Choroid plexus epithelial cell (primary cell): ENCODE data around the gene CHRM4.
"Not testable (repeated sequence)": the region's sequence is repeated elsewhere in the genome, so short reads cannot be mapped to it uniquely, and the experiment has no call there.

ENCODE experiments used
- DNase-seq: peaks from one replicate; pipeline ENCODE4 v3.0.0-alpha.2; 2010; ENCODE audit warnings: low read depth
- H3K4me3 ChIP-seq: 2 replicates; pipeline ENCODE4 v1.5.1; 2011; ENCODE audit warnings: low read depth, mild to moderate bottlenecking, control low read depth, low read length, moderate library complexity
- TF ChIP-seq, protein P1 (sequence below): conservative IDR thresholded peaks from 2 replicates; pipeline ENCODE4 v1.5.1; 2011; ENCODE audit warnings: low read depth, mild to moderate bottlenecking, control low read depth, inconsistent platforms, low read length, moderate library complexity

Gene CHRM4

DNA sequence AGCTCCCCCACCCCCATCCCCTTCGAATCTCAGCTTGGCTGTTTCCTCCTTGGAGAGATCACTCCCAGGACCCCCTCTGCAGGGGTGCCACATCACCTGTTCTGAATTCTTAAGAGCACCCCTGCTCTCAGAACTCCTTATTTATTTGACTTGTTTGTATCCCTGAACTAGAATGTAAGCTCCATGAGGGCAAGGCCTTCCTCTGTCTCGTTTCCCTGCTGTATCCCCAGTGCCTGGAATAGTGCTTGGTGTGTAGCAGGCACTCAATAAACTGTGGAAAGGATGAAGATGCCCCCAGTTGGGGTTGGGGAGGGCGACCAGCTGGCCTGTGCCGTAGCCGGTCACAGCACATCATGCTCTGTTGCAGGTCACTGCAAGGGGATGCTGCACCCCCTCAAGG, 13.7 kb downstream of the CHRM4 start:
- no peak overlapping the region for H3K4me3 ChIP-seq
- TF ChIP-seq, protein P1, sequence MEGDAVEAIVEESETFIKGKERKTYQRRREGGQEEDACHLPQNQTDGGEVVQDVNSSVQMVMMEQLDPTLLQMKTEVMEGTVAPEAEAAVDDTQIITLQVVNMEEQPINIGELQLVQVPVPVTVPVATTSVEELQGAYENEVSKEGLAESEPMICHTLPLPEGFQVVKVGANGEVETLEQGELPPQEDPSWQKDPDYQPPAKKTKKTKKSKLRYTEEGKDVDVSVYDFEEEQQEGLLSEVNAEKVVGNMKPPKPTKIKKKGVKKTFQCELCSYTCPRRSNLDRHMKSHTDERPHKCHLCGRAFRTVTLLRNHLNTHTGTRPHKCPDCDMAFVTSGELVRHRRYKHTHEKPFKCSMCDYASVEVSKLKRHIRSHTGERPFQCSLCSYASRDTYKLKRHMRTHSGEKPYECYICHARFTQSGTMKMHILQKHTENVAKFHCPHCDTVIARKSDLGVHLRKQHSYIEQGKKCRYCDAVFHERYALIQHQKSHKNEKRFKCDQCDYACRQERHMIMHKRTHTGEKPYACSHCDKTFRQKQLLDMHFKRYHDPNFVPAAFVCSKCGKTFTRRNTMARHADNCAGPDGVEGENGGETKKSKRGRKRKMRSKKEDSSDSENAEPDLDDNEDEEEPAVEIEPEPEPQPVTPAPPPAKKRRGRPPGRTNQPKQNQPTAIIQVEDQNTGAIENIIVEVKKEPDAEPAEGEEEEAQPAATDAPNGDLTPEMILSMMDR, result no peak
- no peak for DNase-seq

DNA sequence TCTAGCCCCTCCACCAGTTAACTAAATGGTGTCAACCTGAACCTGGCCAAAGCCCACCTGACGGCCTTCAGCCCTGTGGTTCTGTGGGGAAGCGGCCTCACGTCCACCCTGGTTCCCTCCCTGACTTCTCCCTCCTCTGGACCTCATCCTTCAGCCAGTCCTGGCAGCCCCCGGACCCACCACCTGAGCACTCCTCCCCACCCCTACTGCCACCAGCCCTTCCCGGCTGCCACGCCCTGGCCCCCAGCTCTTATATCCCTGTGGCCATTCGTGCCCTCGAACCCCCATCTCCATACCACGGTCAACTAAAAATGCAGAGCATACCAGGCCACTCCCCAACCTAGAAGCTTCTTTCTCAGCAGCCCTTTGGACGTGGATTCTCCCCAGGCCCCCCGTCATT, 14.3 kb downstream of the CHRM4 start:
- no peak overlapping the region for H3K4me3 ChIP-seq
- DNase-seq, result no peak
- TF ChIP-seq, protein P1, result no peak

DNA sequence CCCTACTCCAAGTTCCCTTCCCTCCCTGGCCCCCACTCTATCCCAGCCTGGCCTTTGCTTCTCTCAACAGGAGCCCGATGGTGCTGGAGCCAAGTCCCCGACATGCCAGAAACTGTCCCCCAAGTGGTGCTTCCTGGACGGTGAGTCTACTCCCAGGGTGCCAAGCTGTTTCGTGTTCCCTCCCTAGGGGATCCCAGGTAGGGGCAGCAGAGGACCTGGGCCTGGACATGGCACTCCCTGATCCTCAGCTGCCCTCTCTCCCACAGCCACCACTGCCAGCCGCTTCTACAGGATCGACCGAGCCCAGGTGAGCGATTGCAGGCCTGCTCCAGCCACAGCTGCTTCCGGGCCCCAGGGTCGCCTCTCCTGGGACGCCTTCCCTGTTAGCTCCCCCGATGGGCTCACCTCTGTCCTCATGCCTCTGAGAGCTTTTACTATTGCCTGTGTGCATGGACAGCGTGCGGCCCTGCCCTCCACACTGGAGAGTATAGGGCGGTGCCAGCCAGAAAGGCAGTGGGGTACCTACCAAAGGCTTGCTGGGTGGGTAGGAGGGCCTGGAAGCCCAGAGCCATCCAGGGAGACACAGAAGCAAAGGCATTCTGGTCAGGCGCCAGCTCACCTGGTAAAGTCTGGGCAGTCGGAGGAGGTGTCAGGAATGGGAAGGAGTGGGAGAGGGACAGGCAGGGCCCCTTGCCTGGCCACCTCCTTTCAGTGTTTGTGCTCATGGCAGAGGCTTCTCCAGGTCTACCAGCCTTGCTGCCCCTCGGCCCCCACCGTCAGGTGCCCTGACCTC, 15.1 kb downstream of the CHRM4 start:
- no peak for DNase-seq
- TF ChIP-seq, protein P1, result no peak
- no peak overlapping the region for H3K4me3 ChIP-seq

DNA sequence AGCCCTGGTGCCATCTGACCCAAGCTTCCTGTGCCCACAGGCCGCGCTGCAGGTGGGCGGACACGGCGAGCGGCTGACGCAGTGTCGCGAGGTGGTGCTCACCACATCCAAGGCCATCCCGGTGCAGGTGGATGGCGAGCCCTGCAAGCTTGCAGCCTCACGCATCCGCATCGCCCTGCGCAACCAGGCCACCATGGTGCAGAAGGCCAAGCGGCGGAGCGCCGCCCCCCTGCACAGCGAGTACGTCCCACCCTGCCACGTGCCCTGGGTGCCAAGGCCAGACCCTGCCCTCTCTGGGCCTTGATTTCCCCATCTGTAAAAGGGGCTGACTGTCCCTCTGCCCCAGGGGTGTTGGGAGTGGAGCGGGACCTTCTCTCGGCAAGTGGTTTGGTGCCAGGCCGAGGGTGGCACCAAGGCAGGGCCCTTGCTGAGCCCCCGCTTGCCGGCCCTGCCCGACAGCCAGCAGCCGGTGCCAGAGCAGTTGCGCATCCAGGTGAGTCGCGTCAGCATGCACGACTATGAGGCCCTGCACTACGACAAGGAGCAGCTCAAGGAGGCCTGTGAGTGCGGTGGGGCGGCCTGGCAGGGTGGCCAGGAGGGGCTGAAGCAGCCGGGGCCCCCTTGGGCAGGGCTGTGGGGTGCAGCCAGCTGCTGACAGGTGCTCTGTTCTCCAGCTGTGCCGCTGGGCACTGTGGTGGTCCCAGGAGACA, 16.0 kb downstream of the CHRM4 start:
- DNase-seq, result no peak
- no peak overlapping the region for H3K4me3 ChIP-seq
- TF ChIP-seq, protein P1, result no peak

DNA sequence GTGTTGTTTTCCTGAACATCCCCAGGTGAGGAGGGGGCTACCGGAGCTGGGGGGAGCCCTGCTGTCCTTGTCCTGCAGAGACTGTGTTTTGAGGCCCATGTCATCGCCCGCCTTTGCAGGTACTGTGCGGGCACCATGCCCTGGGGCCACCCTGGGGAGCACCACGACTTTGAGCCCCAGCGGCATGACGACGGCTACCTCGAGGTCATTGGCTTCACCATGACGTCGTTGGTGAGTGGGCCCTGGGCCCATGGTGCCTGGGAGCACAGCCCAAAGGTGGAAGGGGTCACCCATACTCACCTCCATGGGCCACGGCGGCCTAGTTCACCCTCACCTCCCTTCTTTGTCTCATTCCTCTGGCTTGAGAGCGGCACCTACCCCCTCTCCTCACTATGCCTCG, 16.8 kb downstream of the CHRM4 start:
- TF ChIP-seq, protein P1, result no peak
- DNase-seq, result no peak
- H3K4me3 ChIP-seq, result no peak overlapping the region

DNA sequence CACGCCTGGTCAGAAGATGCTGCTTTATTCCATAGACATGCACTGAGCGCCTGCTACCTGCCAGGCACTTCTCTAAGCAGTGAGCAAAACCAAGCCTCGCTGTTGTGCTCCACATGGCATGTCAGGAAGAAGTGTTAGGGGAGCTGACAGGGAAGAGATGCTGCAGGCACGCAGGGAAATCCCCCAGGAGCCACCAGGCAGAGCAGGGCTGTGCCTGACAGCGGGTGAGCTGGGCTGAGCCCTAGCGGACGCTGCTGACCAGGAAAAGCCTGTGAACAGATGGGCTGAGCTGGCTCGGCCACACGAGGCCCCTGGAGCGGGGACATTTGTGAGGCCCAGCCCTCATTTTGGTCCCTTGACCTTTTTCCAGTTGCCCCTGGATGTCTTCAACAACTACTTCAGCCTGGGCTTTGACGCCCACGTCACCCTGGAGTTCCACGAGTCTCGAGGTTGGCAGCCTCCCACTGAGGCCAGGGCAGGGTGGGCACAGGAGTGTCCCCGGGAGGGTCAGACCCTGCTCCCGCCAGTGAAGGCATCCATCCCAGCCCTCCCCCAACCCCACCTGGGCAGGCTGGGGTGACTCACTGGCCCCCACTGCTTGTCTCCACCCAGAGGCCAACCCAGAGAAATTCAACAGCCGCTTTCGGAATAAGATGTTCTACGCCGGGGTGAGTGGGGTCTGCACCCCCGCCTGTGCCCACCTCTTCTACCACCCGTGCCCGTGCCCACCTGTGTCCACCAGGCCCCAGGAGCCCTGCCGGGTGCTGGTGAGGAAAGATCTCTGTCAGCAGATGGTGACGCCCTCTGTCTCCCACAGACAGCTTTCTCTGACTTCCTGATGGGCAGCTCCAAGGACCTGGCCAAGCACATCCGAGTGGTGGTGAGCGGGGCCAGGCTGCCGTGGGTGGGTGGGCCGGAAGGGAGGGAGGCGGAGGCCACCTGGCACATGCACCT, 17.5 kb downstream of the CHRM4 start:
- no peak overlapping the region for H3K4me3 ChIP-seq
- TF ChIP-seq, protein P1, result no peak
- DNase-seq, result no peak

DNA sequence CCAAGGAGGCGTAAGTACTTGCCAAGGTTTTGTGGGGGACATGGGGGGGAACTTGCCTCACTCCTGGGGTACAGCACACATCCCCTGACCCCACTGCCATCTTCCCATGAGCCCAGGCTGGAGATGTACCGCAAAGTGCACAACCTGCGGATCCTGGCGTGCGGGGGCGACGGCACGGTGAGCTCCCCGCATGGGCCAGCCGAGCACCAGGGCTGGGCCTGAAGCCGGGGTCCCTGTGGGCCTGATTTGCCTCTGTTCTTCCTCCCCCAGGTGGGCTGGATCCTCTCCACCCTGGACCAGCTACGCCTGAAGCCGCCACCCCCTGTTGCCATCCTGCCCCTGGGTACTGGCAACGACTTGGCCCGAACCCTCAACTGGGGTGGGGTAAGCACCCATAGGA, 19.1 kb downstream of the CHRM4 start:
- DNase-seq, result not testable (repeated sequence)

More for the DNA sequence above, 19.1 kb downstream of the CHRM4 start:
- H3K4me3 ChIP-seq, result not testable (repeated sequence)
